PFSK-1 (cell line): ENCODE measurements around the gene NOL4L.

Experiments
- FOXP2 ChIP-seq: optimal IDR thresholded peaks from 2 replicates; pipeline ENCODE3; 2011; ENCODE audit warnings: borderline replicate concordance, control low read depth, inconsistent platforms; ENCODE audit not compliant: insufficient read depth; ENCODE audit errors: extremely low read length, extremely low read depth
- POLR2AphosphoS5 ChIP-seq: IDR thresholded peaks from 2 replicates; pipeline ENCODE4 v1.6.1; 2012; ENCODE audit warnings: low read depth, mild to moderate bottlenecking, control low read depth, low read length, moderate library complexity
- SIN3A ChIP-seq: IDR thresholded peaks from 2 replicates; pipeline ENCODE4 v1.6.1; 2012; ENCODE audit warnings: mild to moderate bottlenecking, low read length, moderate library complexity, borderline replicate concordance; ENCODE audit not compliant: insufficient read depth
- TAF1 ChIP-seq: IDR thresholded peaks from 2 replicates; pipeline ENCODE4 v1.6.1; 2012; ENCODE audit warnings: low read length, control low read depth, borderline replicate concordance; ENCODE audit not compliant: insufficient read depth
- TF ChIP-seq, protein P1 (sequence below), 2 experiments: IDR thresholded peaks; 2 replicates each; pipeline versions ENCODE4 v1.6.1 to v1.8.0; 2011 to 2012; ENCODE audit warnings: low read depth in 2 of 2, low read length in 2 of 2, control low read depth in 1 of 2, inconsistent platforms in 1 of 2, mild to moderate bottlenecking in 1 of 2, moderate library complexity in 1 of 2; ENCODE audit not compliant: insufficient read depth in 1 of 2

The NOL4L gene

DNA sequence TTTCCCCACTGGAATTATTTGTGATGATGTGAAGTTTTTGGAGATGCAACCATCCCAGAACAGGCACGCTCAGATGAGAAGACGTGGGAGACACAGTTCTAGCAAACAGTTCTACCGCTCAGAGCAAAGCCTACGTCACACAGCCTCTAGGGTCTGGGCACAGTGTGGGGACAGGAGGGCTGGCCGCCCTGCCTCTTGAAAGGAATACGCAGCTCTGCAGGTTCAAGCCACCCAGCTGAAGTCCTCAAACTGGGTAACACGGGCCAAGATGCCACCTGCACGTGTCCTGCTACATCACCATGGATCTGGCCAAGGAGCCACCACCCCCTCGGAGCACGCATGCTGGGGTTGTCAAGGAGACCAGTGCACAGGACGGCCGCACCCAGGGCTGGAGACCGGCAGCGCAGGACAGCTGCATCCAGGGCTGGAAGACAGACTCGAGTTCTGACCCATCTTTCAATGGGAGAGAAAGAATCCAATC is 75.0 kb downstream of the NOL4L start:
- TF ChIP-seq, protein P1, sequence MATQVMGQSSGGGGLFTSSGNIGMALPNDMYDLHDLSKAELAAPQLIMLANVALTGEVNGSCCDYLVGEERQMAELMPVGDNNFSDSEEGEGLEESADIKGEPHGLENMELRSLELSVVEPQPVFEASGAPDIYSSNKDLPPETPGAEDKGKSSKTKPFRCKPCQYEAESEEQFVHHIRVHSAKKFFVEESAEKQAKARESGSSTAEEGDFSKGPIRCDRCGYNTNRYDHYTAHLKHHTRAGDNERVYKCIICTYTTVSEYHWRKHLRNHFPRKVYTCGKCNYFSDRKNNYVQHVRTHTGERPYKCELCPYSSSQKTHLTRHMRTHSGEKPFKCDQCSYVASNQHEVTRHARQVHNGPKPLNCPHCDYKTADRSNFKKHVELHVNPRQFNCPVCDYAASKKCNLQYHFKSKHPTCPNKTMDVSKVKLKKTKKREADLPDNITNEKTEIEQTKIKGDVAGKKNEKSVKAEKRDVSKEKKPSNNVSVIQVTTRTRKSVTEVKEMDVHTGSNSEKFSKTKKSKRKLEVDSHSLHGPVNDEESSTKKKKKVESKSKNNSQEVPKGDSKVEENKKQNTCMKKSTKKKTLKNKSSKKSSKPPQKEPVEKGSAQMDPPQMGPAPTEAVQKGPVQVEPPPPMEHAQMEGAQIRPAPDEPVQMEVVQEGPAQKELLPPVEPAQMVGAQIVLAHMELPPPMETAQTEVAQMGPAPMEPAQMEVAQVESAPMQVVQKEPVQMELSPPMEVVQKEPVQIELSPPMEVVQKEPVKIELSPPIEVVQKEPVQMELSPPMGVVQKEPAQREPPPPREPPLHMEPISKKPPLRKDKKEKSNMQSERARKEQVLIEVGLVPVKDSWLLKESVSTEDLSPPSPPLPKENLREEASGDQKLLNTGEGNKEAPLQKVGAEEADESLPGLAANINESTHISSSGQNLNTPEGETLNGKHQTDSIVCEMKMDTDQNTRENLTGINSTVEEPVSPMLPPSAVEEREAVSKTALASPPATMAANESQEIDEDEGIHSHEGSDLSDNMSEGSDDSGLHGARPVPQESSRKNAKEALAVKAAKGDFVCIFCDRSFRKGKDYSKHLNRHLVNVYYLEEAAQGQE (IDR thresholded peaks at IDR 0.05; ENCODE audit: insufficient read depth in 1 of 2, low read depth in 2 of 2, low read length in 2 of 2), result no peak
- TF ChIP-seq FOXP2, result no peak
- no peak for TF ChIP-seq TAF1
- TF ChIP-seq SIN3A, result no peak
- no peak for TF ChIP-seq POLR2AphosphoS5

DNA sequence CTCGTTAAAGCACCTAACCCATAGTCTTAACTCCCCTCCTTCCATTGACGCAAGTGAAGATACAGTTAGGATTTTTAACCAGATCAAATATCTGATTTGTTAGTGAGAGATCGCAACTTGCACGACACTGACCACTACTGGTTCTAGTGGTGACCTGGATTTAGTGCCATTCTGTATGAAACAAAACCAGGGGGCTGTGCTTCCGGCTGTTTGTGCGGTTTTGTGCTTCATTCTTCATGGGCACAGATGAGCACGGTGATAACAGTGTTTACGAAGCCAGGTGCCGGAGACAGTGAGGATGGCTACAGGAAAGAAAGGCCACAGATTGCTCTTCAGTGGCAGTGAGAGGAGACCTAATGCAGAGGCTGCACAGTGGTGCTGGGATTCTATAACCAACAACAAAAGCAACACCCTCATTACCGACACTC is 75.5 kb downstream of the NOL4L start:
- peak; percentile 35 for TF ChIP-seq FOXP2
- TF ChIP-seq TAF1, result no peak
- TF ChIP-seq SIN3A, result 0 out of 2 replicates have a peak, but pooled peaks have one; percentile 17
- TF ChIP-seq POLR2AphosphoS5, result no peak
- TF ChIP-seq, protein P1 (IDR thresholded peaks at IDR 0.05; ENCODE audit: insufficient read depth in 1 of 2, low read depth in 2 of 2, low read length in 2 of 2), result no peak

DNA sequence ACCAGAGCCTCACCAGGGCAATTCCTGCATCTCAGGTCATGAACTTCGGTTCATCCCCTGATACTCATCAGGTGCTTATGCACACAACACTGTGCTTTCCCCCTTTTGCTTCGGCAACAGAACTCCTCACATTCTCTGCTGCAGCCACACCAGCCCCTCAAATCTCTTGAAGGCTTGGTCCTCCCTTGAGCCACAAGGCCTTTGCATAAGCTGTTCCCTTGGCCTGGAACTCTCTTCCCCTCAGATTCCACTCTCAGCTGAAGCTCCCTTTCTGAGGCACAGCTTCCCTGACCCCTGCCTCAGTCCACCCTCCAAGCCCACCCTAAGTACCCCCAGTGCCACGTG is 76.4 kb downstream of the NOL4L start:
- TF ChIP-seq TAF1, result no peak
- no peak for TF ChIP-seq SIN3A
- TF ChIP-seq FOXP2, result no peak
- TF ChIP-seq POLR2AphosphoS5, result no peak
- TF ChIP-seq, protein P1 (IDR thresholded peaks at IDR 0.05; ENCODE audit: insufficient read depth in 1 of 2, low read depth in 2 of 2, low read length in 2 of 2), result no peak

DNA sequence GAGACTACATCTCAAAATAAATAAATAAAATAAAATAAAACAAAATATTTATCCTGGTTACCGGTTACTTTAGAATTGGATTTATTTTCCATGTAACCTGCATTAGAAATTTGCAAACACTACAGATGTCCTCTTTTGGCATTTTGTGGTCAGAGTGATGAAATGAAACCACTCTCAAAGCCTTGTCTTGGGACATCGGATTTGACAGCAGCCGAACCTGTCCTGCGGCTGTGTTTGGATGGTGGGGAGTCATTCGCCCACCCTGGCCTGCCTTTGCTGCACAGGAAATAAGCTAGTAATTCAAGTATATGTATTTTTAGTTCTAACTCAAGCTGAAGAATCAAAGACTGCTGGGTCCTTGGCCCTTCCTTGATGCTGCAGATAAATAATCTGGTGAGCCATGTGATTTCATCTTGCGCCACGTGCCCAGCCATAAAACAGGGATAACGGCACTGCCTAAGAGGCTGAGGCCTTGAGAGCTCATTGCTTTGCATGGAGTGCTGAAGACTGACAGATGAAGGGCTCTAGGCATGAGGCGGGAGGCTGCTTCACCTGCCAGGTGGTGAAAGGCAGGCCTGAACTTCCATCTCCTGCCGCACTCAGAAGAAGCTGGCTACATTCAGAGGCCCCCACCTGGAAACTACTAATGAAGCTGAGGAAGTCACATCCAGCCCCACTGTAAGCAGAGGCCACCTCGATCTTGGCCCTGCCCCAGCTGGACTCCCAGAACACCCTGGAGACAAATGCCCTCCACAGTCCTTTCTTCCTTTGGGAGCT is 76.9 kb downstream of the NOL4L start:
- TF ChIP-seq POLR2AphosphoS5 (no peak), SIN3A (no peak), FOXP2 (no peak), TAF1 (no peak)
- TF ChIP-seq, protein P1 (IDR thresholded peaks at IDR 0.05; ENCODE audit: insufficient read depth in 1 of 2, low read depth in 2 of 2, low read length in 2 of 2), result no peak
